ENCODE results near the gene TUBA1C. TPM values are rescaled to one million over a fixed set of nuclear protein-coding genes. Genes with fewer than 3 reads are reported as not detected.

Gene TUBA1C
- 100 to 1,000 TPM in 3 of 4 donors, 10 to 100 TPM in 1; 67.8 to 649 (median 241) TPM for total RNA-seq

DNA sequence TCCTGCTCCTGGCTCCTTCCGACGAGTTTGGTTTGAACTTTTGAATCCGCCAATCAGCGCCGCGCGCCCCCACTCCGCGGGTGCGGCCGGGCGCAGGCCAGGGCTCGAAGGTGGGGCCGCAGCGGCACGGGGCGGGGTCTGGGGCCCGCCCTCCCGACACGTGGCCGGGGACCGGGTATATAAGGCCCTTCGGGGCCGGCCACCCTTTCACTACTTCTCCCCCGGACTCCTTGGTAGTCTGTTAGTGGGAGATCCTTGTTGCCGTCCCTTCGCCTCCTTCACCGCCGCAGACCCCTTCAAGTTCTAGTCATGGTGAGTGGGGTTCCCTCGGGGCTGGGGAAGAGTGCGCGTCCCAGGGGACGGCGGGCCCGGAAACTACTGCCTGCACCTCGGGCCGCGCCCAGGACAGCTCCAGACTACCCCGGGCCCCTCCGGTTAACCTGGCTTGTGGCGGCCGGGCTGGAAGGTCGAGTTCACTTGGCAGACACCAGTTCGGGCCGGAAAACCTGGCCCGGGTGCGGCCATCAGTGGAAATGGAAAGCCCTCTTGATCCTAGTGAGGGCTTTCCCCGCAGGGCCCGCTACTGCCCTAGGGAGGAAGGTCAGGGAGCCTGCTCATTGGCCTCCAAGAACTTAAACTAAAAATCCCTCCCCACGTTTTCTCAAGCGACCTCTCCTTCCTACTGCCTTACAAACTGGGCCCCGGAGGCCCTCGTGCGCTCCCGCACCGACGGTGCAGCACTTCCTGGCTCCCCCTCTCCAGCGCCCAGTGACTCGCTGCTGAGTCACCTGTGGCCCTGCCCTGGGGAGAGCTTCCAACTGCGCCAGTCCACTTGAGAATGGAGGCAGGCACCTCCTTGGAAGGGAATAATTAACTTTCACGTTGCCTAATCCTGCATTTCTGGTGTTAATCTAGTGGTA lies at the start of gene TUBA1C:
Gene TUBA1C (plus strand): TSS at position 210 of the 920 bp plus-strand sequence. CDS start 100 bp downstream, at position 310.
- peak; percentile 79 for DNase-seq (ENCODE audit: low spot score)
- TF ChIP-seq, protein P1, sequence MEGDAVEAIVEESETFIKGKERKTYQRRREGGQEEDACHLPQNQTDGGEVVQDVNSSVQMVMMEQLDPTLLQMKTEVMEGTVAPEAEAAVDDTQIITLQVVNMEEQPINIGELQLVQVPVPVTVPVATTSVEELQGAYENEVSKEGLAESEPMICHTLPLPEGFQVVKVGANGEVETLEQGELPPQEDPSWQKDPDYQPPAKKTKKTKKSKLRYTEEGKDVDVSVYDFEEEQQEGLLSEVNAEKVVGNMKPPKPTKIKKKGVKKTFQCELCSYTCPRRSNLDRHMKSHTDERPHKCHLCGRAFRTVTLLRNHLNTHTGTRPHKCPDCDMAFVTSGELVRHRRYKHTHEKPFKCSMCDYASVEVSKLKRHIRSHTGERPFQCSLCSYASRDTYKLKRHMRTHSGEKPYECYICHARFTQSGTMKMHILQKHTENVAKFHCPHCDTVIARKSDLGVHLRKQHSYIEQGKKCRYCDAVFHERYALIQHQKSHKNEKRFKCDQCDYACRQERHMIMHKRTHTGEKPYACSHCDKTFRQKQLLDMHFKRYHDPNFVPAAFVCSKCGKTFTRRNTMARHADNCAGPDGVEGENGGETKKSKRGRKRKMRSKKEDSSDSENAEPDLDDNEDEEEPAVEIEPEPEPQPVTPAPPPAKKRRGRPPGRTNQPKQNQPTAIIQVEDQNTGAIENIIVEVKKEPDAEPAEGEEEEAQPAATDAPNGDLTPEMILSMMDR (IDR thresholded peaks at IDR 0.05) = no peak
- peak; percentile 81 for ATAC-seq (ENCODE audit: low FRiP score)

DNA sequence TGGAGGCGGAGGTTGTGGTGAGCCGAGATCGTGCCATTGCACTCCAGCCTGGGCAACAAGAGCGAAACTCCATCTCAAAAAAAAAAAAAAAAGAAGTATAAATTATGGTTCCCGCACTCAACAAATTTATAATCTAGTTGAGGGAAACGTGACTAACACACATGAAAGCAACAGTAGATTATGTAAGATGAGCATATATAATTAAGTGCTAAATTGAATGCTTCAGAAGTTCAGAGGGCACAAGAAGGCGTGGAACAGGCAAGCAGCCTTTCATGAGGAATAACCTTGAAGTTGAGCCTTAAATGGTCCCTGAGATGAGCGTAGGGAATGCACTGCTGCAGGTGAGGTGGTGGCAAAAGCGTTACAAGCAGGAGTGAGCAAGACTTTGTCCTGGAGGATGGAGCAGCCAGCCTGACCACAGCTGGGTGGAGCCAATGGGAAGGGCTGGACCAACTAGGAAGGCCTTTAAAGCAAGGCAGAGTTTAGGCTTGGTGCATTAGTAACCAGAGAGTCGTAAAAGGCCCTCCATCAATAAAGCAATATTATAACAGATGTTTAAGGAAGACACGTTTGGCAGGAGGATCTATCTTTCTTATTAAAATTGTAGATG lies 45.4 kb upstream of the TUBA1C start:
- TF ChIP-seq, protein P1 (IDR thresholded peaks at IDR 0.05) = no peak
- DNase-seq (ENCODE audit: low spot score) (no peak), ATAC-seq (ENCODE audit: low FRiP score) (no peak)

DNA sequence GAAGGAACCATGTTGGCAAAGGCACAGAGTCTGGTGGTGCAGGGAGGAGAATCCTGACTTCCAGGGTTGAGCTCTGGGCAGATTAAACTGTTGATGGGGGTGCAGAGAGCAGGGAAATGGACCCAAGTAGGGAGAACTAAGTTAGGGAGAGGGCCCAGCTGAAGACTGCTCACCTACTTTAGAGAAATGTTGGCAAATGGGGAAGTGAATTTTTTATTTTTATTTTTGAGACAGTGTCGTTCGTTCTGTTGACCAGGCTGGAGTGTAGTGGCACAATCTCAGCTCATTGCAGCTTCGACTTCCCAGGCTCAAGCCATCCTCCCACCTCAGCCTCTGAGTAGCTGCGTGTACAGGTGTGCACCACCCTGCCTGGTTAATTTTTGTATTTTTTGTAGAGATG lies 43.9 kb upstream of the TUBA1C start:
- DNase-seq (ENCODE audit: low spot score) = no peak
- ATAC-seq (ENCODE audit: low FRiP score) = no peak
- TF ChIP-seq, protein P1 (IDR thresholded peaks at IDR 0.05) = no peak

DNA sequence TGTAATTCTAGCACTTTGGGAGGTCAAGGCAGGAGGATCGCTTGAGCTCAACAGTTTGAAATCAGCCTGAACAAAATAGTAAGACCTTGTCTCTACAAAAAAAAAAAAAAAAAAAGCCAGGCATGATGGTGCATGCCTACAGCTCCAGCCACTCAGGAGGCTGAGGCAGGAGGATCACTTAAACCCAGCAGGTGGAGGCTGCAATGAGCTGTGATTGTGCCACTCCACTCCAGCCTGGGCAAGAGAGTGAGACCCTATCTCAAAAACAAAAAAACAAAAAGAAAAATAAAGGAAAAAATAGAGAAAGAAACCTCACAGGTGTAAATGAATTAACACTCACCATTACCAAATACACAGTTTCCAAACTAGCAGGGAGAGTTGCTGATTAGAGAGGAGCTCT lies 41.8 kb upstream of the TUBA1C start:
- TF ChIP-seq, protein P1 (IDR thresholded peaks at IDR 0.05) = no peak
- DNase-seq (ENCODE audit: low spot score) (no peak), ATAC-seq (ENCODE audit: low FRiP score) (no peak)

DNA sequence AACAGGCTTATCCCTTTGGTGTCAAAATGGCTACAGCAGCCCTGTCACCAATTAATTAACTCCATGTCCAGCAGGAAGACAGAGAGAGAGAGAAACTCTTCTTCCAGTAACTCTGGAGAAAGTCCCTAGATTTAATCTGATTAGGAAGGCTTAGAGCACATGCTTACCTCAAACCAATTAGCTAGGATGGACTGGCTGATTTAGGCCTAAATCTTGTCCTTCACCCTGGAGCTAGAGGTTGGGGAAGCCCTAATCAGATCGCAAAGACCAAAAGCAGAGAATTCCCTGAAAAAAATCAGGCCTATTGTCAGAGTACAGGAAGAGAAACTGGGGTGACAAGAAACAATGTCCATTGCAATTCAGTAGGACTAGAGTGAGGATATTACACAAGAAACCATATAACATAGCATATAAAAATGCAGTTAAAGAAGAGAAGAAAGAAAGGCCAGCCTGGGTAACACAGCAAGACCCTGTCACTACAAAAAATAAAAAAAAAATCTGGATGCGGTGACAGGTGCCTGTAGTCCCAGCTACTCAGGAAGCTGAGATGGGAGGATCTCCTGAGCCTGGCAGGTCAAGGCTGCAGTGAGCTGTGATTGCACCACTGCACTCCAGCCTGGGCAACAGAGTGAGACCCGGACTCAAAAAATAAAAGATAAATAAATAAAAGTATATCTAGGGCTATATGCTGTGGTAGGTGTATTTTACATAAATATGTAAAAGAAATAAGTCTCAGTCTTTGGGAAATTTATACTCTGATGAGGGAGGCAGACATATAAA lies 41.1 kb upstream of the TUBA1C start:
- no peak for DNase-seq (ENCODE audit: low spot score)
- no peak for ATAC-seq (ENCODE audit: low FRiP score)
- TF ChIP-seq, protein P1 (IDR thresholded peaks at IDR 0.05) = no peak

DNA sequence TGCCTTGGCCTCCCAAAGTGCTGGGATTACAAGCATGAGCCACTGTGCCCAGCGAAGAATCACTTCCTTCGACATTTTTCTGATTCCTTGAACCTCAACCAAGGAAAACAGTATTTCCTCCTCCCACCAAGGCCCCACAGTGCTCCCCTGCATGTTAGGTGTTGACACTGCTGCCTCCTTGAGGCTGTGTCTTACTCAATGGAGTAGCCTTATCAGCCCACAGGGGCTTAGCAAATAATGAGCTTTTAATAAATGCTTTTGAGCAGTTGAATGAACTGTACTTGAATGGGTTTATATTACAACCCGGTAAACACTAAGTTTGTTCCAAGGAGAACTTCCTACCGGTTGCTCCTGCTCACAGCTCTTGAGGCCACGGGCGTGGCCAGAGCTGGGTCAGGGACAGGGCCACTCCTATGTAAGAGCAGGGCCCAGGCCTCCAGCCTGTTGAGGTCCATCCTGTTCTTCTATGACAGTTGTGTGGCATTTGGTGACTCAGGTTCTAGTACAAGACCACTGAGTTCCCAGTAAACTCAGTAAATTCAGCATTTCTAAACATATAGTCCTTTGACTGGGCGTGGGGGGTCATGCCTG lies 39.2 kb upstream of the TUBA1C start:
- DNase-seq (ENCODE audit: low spot score) (no peak), ATAC-seq (ENCODE audit: low FRiP score) (no peak)
- TF ChIP-seq, protein P1 (IDR thresholded peaks at IDR 0.05) = no peak
